Tibial nerve (tissue), 4 donors: Measurements from ENCODE around the gene LRRC43. TPM values are rescaled to one million over a fixed set of nuclear protein-coding genes. Genes with fewer than 3 reads are reported as not detected.

Experiments used
- DNase-seq, 2 donors: peaks; one replicate each; pipeline ENCODE4 v3.0.0-alpha.2; 2019; ENCODE audit warnings: low spot score in 2 of 2
- H3K27ac ChIP-seq, 4 donors: fragments of 200-600 bp; sonication (generic) in 3 of 4; one replicate each; pipeline ENCODE4 v1.5.1; 2017 to 2019; ENCODE audit warnings: mild to moderate bottlenecking in 1 of 4
- H3K27me3 ChIP-seq, 2 donors: fragments of 200-600 bp; sonication (generic) in 1 of 2; one replicate each; pipeline versions ENCODE4 v1.5.1 to v1.6.0; 2017 to 2019
- H3K36me3 ChIP-seq, 3 donors: fragments of 200-600 bp; sonication (generic); one replicate each; pipeline ENCODE4 v1.5.1; 2018 to 2019
- H3K4me1 ChIP-seq, 4 donors: fragments of 200-600 bp; sonication (generic) in 3 of 4; one replicate each; pipeline ENCODE4 v1.5.1; 2017 to 2019
- H3K4me3 ChIP-seq, 4 donors: fragments of 200-600 bp; sonication (generic) in 3 of 4; one replicate each; pipeline ENCODE4 v1.5.1; 2017 to 2019; ENCODE audit warnings: mild to moderate bottlenecking in 1 of 4, moderate library complexity in 1 of 4
- H3K9me3 ChIP-seq, 4 donors: fragments of 200-600 bp; sonication (generic) in 3 of 4; one replicate each; pipeline ENCODE4 v1.5.1; 2017 to 2019
- CTCF ChIP-seq, 5 experiments: fragments of 200-600 bp in 3 of 5; fragments of 450-650 bp in 2 of 5; sonication (generic) in 3 of 5; IDR thresholded peaks; one replicate each; pipeline ENCODE4 v1.5.1; 2016 to 2019; ENCODE audit warnings: antibody characterized with exemption in 5 of 5, mild to moderate bottlenecking in 3 of 5, moderate library complexity in 2 of 5
- EP300 ChIP-seq, 2 donors: sonication (generic); formaldehyde crosslinking; IDR thresholded peaks; one replicate each; pipeline ENCODE4 v1.6.1; 2017; ENCODE audit warnings: antibody characterized with exemption in 2 of 2, mild to moderate bottlenecking in 1 of 2
- POLR2A ChIP-seq, 2 donors: fragments of 450-650 bp; IDR thresholded peaks; one replicate each; pipeline ENCODE4 v1.6.1; 2017; ENCODE audit warnings: antibody characterized with exemption in 2 of 2, mild to moderate bottlenecking in 2 of 2, moderate library complexity in 2 of 2
- WGBS, 2 donors: methylation state at CpG; one replicate each; pipeline ENCODE4 v1.1.5; 2018; 5-methylcytosine and 5-hydroxymethylcytosine counted together
- total RNA-seq, 4 donors: library from RNA; depleted of rRNA; stranded (reverse); fragments of >200 nt; gene quantifications; one replicate each; pipeline ENCODE4 v1.1.0, GENCODE V29; 2016

The LRRC43 gene
- total RNA-seq, 4 donors from 2014 or later, result 1.3 TPM; not detected in 3

GRCh38 chr12:122152754-122153153, 30.2 kb upstream of the LRRC43 start:
- Histone ChIP-seq H3K36me3 (no peaks in the 10 kb centered on the region), H3K4me3 (no peak overlapping the region), H3K9me3 (no peaks in the 10 kb centered on the region), H3K27ac (no peak overlapping the region), H3K4me1 (no peaks in the 10 kb centered on the region), H3K27me3 (no peaks in the 10 kb centered on the region)
- WGBS, 2 donors, result 85 to 92% methylated on average over 9 of the region's 9 CpGs
- DNase-seq, result no peak
- no peak for TF ChIP-seq EP300 (IDR thresholded peaks at IDR 0.05)
- no peak for TF ChIP-seq POLR2A (IDR thresholded peaks at IDR 0.05)
- TF ChIP-seq CTCF (IDR thresholded peaks at IDR 0.05), result no peak

GRCh38 chr12:122155705-122156104, 27.2 kb upstream of the LRRC43 start:
- 80 to 83% methylated on average over 10 of the region's 10 CpGs for WGBS, 2 donors
- Histone ChIP-seq H3K27me3 (no peaks in the 10 kb centered on the region), H3K4me1 (no peaks in the 10 kb centered on the region), H3K4me3 (no peak overlapping the region), H3K36me3 (no peaks in the 10 kb centered on the region), H3K9me3 (no peaks in the 10 kb centered on the region), H3K27ac (no peak overlapping the region)
- no peak for TF ChIP-seq CTCF (IDR thresholded peaks at IDR 0.05)
- TF ChIP-seq POLR2A (IDR thresholded peaks at IDR 0.05), result no peak
- no peak for TF ChIP-seq EP300 (IDR thresholded peaks at IDR 0.05)
- DNase-seq, result no peak

- Histone ChIP-seq H3K27me3 (no peaks in the 10 kb centered on the region), H3K4me3 (no peak overlapping the region), H3K4me1 (no peaks in the 10 kb centered on the region), H3K9me3 (no peaks in the 10 kb centered on the region), H3K27ac (no peak overlapping the region), H3K36me3 (no peaks in the 10 kb centered on the region)
- 83 to 90% methylated on average over 7 of the region's 7 CpGs for WGBS, 2 donors
- DNase-seq, result no peak
- no peak for TF ChIP-seq CTCF (IDR thresholded peaks at IDR 0.05)
- no peak for TF ChIP-seq POLR2A (IDR thresholded peaks at IDR 0.05)
- no peak for TF ChIP-seq EP300 (IDR thresholded peaks at IDR 0.05)
These were observed 24.1 kb upstream of the LRRC43 start for GRCh38 chr12:122158700-122159285.

- H3K4me3 ChIP-seq, result no peak overlapping the region
- TF ChIP-seq POLR2A (IDR thresholded peaks at IDR 0.05), result no peak
- no peak for TF ChIP-seq EP300 (IDR thresholded peaks at IDR 0.05)
- TF ChIP-seq CTCF (IDR thresholded peaks at IDR 0.05), result no peak
- no peaks in the 10 kb centered on the region for H3K27me3 ChIP-seq
- no peaks in the 10 kb centered on the region for H3K9me3 ChIP-seq
- WGBS, 2 donors, result 66 to 67% methylated on average over 4 of the region's 4 CpGs
- no peaks in the 10 kb centered on the region for H3K36me3 ChIP-seq
- no peak overlapping the region for H3K27ac ChIP-seq
- no peaks in the 10 kb centered on the region for H3K4me1 ChIP-seq
- no peak for DNase-seq
These were observed 23.0 kb upstream of the LRRC43 start for GRCh38 chr12:122159882-122160281.

- Histone ChIP-seq H3K36me3 (no peaks in the 10 kb centered on the region), H3K27me3 (no peaks in the 10 kb centered on the region), H3K27ac (no peak overlapping the region), H3K4me3 (no peak overlapping the region), H3K9me3 (no peaks in the 10 kb centered on the region), H3K4me1 (no peaks in the 10 kb centered on the region)
- no peak for TF ChIP-seq EP300 (IDR thresholded peaks at IDR 0.05)
- TF ChIP-seq POLR2A (IDR thresholded peaks at IDR 0.05), result no peak
- no peak for TF ChIP-seq CTCF (IDR thresholded peaks at IDR 0.05)
- 76 to 82% methylated on average over 11 of the region's 11 CpGs for WGBS, 2 donors
- DNase-seq, result no peak
These were observed 22.2 kb upstream of the LRRC43 start for GRCh38 chr12:122160761-122161160.
